Ecto neural progenitor cell (in vitro differentiated cells): ENCODE results near the gene GRM5.

ENCODE experiments used
- DNase-seq: peaks from one replicate; pipeline ENCODE4 v3.0.0-alpha.2; 2018; ENCODE audit warnings: low spot score

Gene GRM5

DNA sequence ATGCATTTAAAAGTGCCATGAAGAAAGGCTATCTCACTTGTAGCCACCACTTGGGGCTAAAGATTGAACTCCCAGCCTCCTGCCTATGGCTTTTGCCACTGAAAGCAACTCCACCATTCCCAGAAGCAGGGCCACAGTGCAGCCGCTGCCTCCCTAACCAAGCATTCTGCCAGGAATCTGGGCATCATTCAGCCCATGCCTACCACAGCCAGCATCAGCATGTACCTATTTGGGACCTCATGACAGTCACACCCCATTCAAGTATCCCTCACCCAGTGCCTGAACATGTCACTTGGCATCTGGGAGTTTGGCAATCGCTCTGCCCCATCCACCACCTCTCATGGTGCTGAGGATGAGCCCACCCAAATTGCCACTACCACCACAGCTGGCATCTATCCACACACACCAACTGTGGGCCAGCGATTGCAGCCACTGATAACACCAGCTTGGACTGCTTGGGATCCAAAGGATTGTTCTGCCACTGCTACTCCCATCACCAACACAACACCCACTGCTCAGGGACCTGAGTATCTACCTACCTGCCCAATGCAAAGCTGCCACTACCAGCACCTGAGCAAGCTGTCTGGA, 234.4 kb downstream of the GRM5 start:
- no peak for DNase-seq

DNA sequence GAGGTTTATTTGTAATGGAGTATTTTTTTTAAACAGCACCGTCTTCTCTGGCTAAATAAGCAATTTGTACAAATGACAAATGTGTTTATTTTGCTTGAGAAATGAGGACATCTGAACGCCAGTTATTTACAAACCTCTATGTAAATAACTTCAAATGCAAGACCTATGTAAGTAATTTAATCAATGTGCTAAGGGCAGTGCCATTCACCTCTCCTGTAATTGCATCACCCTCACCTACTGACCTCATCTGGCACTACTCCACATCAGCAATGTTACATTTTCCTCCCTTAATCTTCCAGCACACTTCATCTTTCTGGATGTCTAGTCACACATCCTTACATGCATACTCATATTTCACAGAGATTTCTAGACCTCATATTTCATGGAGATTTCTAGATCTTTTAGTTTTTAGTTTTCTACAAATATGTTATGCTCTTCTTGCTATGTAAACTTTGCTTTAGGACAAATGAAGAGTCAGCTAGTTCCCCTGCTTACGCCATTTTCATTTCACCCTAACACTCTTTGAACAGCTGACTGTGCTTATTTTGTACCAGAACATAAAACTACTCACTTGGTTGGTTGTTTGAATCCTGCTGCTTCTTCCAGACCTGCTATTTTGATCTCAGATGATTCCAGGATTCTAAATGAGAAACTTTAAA, 238.6 kb downstream of the GRM5 start:
- no peak for DNase-seq

DNA sequence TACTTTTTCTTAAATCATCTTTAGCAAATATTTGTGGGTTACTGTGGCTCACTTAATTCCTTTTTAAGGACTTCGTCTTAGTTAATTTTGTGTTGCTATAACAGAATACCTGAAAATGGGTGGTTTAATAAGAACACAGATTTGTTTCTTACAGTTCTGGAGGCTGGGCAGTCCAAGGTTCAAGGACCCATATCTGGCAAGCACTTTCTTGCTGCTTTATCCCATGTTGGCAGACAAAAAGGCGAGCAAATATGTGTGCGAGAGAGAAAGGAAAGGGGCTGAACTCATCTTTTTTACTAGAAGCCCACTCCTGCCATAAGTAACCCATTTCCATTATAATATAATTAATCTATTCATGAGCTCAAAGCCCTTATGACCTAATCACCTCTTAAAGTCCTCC, 246.2 kb downstream of the GRM5 start:
- no peak for DNase-seq

DNA sequence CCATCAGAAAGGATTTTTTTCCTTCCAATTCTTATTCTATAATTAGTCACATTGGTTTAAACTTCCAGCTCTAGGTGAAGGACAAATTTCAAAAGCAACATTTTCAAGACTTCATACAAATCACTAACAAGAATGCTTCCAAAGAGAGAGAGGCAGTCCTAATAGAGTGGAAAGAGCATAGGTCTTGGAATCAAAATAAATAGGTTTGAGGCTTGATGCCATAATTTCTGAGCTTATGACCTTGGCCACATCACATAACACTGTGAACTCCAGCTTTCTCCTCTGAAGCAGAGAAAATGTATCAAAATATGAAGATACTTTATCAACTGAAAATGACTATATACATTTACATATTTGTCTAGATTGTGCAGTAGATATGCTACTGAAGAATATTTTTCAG, 246.8 kb downstream of the GRM5 start:
- DNase-seq, result no peak

DNA sequence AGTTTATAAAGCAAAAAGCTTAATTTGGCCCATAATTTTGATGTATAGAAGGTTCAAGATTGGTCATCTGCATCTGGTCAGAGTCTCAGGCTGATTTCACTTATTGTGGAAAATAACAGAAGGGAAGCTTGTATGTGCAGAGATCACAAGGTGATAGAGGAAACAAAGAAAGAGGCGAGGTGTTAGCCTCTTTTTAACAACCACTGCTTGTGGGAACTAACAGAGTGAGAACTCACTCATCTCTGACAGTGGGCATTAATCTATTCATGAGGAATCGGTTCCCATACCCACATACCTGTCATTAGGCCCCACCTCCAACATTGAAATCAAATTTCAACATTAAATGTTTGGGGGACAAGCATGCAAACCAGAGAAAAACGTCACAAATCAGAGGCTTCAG, 250.3 kb downstream of the GRM5 start:
- no peak for DNase-seq

DNA sequence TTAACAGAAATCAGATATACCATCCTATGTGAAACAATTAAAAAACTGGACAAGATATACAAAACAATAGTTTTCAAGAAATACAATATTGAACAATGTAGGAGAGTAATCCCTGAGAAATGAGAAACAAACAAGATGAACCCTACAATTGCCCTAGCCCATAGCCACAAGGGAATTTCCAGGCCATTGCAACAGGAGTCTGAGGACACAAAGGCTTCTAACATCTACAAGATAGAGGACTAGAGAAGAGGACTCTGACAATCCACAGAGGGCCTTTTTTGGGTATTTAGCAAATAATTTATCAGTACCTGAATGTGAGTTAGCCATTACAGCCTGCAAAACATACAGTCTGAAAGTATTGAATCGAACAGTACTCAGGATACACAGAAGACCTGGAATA, 251.7 kb downstream of the GRM5 start:
- DNase-seq, result no peak

DNA sequence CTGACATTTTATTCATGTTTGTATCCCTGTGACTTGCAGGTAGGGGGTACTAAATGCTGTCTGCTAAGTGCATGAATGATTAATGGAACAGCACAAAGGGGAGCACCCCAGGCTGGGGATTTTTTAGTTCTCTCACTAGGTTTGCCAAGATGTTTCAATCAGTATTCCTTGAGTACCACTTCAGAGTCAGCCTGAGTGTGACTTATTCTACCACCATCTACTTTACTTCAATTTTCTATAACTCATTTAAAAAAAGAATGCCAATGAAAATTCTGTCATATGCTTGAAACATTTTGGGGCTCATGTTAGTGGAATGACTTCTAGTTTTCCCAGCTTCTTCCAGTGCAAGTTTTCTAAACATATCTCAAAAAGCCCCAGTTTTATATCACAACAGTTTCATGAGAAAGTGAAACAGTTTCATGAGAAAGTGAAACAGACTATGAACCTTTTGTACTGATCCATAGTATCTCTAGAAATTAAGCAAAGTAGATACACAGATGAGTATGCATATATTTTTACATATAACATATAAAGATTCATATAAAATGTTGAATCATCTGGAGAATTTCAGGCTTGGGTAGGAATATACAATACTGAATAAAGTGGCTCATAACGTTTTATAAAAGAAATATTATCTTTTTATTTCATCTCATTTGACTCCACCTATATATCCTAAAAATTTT, 252.4 kb downstream of the GRM5 start:
- no peak for DNase-seq

DNA sequence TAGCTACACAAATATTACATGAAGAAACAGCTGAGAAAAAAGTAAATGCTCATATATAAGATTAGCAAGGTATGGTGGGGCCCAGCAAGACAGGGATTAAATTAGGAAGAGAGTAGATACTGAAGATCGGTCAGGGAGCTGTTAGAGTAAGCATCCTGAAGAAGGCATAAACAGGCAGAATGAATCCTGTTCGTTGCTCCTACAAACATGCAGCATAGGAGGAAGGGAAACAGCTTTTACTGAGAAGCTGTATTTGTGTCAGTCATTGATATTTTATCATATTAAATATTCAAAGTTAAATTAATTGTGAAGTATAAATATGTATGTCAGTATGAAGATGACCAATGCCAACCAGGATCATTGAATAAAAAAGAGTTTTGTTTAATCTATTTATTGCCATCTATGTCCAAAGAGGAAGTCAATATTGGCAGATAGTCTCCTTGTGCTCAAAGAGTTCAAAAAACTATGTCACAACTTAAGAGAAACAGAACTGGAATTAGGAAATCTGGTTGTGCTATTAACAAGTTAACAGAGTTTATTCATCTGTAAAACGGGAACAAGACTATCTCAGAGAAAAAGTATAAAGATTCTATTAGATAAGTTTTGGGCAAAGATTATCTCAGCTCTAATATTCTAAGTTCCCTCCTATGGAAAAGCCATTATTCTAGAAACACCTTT, 255.2 kb downstream of the GRM5 start:
- no peak for DNase-seq

DNA sequence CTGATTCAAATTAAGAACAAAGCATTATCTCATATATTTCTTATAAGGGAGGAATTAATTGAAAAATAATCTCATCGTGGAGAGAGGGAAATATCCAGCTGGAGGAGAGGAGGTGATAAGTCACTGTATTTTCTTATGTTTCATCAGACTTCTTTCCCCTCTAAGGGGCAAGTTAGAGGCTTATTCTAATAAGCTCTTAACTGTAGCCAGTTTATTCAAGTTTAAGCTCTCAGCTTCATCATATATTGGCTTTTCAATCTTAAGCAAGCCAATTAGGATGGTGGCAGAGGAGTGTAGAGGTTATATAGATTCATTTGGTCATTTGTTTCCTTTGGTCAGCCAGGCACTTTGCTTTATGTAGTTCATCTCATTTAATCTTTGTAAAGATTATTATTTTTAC, 256.7 kb downstream of the GRM5 start:
- no peak for DNase-seq

DNA sequence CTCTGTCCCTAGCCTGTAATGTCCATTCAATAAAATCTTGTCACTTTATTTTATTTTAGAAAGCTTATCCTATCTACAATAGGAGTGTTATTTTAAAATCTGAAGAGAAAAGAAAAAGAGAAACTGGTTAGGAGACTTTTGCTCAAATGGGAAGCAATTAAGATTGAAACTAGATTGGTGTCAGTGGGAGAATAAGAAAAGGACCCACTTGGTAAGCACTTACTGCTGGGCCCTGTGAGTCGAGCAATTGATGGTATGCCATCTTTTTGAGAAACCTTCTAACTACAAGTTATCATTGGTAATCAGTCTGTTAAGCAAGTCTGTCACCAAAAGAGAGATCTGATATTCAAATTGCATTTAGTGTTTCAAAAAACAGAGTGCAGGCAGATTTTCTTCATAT, 258.4 kb downstream of the GRM5 start:
- DNase-seq, result no peak

DNA sequence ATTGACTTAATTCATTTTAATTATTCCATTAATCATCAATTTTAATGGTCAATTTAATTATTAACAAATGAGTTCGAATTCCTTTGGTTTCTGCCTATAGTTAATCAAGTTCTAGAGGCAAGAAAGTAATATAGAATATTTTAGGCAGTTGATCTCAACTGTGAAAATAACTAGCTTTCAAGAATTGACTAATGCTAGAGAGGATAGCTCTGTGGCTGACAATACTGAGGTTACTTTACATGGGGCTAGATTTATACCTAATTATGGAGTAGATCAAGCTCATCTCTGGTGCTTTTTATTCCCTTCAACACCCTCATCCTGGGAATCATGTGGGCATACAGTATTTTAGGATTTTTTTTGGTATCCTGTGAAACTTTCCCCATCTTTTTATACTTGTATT, 259.4 kb downstream of the GRM5 start:
- no peak for DNase-seq

DNA sequence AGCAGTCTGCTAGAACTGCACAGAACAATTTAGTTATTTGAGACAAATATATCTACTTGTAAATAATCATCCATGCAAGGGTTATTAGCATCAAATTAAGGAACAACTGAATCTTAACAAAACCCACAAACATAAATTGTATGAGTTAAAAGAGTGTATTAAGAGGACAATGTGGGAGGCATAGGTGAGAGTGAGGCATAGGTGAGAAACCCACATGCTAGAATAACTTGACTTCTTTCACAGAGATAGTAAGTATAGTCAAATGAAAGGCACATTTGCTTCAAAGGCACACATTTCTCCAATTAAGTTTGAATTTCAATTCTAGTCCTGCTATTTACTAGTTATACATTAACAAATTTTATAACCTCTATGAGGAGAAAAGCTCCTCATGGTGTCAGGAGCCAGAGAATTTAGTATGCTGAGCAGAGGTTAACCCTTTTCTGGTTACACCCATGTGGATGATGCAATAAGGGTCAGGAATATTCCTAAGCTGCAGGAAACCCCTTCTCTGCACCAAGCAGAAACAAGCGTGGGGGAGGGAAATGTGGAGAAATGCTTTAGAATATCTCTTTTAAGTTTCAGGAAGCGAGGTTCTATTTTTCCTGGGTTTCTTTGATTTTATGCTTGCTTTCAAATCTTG, 264.2 kb downstream of the GRM5 start:
- no peak for DNase-seq

DNA sequence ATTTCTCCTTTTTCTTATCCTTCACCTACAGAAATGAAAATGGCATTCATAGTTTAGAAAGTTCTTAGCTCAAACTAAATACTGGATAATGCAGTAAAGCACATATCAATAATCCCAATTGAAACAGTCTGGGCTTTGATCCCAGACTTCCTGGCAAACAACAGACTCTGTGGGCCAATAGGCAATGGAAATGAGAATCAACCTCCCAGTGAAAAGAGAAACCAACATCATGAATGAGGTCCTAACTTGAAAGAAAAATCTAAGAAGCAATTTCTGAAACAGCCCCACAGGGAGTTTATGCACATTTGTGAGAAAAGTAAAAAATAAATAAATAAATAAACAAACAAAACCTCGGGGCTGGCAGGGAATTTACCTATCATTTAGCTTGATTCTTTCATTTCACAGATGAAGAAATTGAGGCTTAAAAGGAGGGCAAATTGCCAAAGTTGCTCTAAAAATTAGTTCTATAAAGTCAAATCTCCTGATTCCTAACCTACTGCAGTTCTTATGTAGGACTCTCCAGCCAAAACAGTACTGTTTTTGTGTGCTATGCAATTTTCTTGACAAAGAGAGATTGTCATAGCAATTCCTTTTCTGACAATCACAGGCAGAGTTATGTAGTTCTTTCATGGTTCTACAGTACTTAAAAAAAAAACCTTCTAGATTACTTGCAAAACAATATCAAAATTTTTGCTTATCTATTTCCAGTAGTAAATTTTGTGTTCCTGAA, 265.8 kb downstream of the GRM5 start:
- no peak for DNase-seq

DNA sequence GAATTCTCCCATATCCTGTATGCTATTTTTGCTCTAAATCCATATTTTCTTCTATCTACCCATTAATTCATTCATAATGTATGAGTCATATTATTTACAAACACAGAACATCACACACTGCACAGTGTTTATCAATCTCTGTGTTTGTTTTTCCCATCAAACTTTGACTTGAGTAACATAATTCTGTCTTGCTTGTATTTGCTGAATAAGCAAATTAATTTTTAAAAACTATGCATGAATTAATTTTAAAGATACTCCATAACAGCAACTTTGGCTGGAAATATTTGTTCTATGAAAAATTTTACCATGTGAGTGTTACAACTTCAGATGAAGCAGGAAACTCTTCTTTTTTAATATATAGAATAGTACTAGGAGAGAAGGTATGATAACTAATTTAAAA, 275.6 kb downstream of the GRM5 start:
- no peak for DNase-seq

DNA sequence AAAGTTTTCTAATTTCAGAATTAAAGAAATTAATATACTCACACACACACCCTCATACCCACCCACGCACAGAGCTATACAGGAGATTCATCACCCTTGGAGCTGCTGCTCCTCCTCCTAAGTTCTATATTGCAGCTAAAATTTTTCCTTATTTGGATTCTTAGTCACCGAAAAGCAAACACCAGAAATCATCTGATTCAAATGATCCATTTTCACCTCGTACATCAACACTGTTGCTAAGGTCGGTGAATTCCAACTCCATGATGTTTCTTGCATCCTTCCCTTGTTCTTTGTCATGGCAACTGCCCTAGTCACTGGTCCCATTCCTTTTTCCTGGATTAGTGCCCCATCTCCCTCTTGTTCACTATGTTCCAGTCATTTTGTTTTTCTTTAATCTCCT, 286.2 kb downstream of the GRM5 start:
- DNase-seq, result no peak

DNA sequence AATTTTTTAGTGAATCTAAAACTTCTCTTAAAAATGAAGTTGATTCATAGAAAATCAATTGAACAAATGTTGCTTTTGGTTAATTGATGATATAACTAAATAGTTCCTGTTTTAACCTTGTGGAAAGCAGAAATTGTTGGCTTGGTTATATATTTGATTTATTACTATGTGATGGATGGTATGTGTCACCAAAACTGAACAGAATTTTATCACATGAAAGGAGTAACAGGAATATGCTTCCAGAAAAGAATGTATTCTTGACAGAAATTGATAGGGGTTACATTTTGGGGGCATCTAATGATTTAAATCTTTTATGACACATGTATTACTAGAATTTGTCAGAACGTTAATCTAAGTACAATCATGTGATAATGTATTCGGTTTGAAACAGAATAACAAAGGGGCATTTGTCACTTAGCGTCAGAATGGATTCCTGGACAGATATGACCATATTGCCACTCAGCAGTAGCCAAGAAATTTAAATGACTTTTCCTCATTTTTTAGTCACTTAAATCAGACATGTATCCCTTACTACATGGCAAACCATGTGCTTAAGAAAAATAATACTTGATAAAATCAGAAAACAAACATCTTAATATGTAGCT, 295.2 kb downstream of the GRM5 start:
- no peak for DNase-seq

DNA sequence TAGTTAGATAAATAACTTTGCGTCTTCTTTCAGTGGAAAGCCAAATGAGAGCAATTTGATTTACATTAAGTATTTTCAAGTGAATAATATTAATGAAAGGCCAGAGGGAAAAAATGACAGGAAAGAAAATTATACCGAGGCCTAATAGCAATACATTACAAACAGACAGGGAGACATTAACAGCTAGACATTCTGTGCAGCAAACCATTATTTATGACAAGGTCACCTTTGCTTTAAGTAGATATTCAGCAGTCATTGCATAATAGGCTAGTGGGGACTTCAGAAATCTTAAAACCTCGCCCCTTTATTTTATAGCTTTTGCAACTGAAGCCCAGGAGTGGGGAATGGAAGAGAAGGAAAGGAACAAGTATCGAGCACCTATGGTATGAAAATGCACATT, 321.6 kb downstream of the GRM5 start:
- DNase-seq, result no peak

DNA sequence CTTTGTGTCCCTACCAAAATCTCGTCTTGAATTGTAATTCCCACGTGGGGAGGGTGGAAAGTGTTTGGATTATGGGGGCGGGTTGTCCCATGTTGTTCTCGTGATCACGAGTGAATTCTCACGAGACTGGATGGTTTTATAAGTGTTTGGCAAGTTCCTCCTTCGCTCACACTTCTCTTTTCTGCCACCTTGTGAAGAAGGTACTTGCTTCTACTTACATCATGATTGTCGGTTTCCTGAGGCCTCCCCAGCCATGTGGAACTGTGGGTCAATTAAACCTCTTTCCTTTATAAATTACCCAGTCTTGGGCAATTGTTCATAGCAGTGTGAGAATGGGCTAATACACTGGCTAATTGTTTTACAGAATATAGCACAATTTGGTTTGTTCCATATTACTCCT, 326.3 kb downstream of the GRM5 start:
- DNase-seq, result no peak

DNA sequence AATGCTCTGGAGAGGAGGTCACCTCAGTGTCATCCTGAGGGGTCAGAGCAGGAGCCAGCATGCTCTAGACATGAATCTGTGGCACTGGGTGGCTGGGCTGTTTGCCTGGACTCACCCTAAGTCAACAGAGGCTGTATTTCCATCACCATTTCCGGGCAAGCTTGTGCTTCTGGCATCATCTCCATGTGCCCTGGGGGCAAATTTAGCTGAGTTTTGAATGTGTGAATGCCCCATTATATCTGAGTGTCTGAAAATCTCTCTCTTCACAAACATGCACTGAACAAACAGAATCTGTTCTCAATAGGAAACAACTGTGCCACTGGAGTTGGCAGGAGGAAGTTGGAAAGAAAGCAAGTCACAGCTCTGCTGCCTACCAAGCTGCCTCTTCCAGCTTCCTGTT, 356.2 kb downstream of the GRM5 start:
- no peak for DNase-seq

DNA sequence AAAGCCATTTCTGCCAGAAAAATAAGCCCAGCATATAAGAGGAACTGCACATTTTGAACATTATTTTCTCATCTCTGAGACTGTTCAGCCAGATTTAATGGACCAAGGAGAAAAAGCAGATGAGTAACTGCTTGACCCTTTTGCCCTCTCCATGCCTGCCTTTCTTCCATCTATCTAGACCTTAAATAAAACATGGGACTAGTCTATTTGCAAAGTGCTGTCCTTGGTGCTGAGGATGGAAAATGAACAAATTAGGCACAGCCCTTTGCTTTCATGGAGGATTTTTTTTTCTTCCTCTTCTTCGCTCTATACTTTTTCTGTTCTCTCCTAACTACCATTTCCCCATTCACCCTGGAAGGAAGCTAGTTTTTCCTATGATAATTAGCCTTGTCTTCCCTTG, 361.3 kb downstream of the GRM5 start:
- DNase-seq, result no peak

DNA sequence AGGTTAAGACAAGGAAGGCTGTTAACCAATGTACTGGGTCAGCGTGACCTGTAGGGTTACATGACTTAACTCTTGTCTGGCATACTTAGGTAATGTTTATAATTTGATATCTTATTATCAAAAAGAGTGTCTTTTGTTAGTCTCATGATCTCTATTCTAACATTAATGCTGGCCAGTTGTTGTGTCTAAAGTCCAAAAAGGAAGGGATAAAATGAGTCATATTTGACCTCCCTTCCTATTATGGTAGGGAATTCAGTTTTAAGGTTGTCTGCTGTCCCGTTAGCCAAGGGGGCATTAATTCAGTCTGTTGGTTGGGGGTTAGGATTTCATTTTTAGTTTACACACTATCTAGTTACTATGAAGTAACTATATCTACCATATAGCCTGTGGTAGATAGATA, 364.0 kb downstream of the GRM5 start:
- DNase-seq, result no peak

DNA sequence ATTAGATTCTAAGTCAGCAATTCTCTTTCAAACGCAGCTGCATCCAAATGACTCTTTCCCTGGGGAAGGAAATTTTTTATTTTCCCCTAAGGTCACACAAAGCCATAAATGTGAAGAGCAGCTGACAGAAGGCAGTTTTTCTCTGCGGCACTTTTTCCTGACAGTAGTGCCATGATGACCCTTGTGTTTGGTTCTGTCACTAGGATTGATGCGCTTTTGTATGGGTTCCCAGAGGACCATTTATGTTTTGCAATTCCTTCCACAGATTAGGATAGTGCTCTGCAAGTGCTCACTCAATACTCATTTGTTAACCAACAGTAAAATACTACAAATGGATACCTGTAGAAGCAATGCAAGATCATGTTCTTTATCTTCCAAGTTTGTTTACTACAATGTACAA, 368.6 kb downstream of the GRM5 start:
- DNase-seq, result no peak
